Measurements from ENCODE around the gene DDX49.

DDX49 gene

DNA sequence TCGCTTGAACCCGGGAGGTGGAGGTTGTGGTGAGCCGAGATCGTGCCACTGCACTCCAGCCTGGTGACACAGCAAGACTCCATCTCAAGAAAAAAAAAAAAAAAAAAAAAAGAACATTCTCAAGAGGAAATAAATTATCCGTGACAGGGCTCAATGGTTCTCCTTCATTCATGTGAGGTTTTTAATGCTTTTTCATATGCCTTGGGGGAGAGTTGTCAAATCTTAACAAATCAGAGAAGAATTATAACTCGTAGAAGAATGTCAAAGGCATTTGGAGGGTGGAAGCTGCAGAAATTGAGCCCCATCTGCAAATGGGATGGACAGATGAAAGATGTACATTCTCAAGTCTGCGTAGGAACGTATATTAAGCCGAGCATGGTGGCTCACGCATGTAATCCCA lies 56.4 kb downstream of the DDX49 start:
- DNase-seq (ENCODE audit: low spot score), result no peak

Data from CD4-positive, alpha-beta T cell treated with Interleukin-2 at 100 ng/mL for 4 hours (primary cell).